ENCODE measurements around the gene HOXB8.
A peak's percentile ranks its signal among the peaks of the same experiment; 100 is the strongest.

The HOXB8 gene

GRCh38 chr17:48596000-48596734 lies 18.9 kb downstream of the HOXB8 start:
- peak in 1 of 5 experiments; percentile 57 for DNase-seq

- no peak for DNase-seq
These were observed 19.7 kb downstream of the HOXB8 start for GRCh38 chr17:48595278-48595999.

- no peak for DNase-seq
These were observed 20.4 kb downstream of the HOXB8 start for GRCh38 chr17:48594538-48595277.

DNA sequence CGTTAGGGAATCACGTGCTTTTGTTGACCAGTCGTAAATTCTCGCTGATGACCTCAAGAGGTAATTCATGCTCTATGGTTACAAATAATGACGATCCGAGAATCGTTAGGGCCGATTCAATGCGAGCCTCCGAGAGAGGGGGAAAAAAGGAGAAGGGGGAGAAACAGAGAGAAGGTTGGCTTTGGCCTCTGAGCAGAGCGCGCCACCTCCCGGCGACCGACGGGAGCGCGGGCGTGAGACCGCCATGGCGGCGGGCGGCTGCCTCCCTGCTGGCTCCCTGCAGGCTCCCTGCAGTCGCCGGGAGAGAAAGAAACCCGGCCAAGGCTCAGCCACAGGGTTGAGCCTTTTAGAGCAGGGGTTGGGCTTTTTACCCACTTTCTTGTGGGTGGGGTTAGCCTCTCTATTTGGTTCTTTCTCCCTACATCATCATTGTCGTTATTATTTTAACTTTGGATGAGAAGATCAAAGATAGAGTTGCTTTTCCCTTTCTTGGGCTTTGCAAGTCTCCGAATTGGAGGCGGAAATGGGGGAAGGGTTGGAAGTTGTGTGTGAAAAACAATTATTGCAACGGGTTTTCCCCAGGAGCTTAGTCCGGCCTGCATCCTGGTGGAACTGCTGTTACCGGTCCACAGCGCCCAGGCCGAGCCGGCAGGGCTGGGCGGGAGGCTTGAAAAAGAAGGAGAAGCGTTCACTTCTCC lies 21.1 kb downstream of the HOXB8 start:
- DNase-seq, result peak; percentile 66 to 79 (median 71)

DNA sequence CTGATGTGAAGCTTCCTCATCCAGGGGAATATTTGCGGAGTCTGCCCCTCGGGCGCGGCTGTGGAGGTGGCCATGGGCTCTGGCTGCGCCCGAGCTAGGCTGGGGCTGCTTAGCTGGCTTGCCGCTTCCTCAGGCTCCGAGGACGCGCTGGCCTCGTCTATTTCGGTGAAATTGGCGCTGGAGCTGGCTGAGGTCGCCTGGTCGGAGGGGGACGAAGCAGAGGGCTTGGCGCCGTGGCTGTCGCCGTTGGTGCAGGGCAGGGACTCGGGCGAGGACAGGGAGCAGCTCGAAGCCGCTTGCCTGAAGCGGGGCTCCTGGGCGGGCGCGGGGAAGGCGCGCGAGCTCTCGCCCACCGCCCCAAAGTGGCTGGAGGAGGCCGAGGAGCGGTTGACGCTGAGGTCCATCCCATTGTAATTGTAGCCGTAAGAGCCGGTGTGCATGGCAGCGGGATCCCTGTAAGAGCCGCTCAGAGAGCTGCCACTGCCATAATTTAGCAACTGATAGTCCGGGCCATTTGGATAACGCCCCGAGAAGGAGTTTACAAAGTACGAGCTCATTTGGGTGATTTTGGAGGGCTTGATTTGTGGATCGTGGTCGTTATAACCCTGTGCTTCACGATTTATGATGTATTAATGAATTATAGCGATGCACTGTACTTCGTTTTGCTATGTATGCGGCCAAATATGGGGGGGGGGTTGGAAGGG lies 21.8 kb downstream of the HOXB8 start, which contains the start of gene HOXB5:
TSS of gene HOXB5 (minus strand) at position 654 of the 704 bp plus-strand sequence. CDS start at position 557, 97 bp downstream.
- peak in 1 of 5 experiments; percentile 44 for DNase-seq

DNA sequence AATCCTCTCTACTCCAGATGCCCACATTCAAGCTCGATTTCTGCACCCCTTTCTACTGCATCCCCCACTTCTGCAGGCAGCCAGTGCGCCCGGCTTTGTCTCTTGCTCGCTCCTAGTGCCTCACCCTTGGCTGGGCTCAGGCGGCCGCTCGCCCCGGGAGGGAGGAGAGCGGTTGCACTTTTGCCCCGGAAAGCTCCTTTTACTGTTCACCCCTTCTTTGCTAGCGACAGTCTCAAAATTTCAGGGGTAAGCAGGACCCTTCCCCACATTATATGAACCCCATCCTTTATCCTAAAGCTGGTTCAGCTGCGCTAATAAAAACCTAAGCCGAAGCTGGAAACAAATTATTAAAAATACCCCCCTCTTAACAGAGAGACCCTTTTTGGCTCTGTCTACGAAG lies 22.5 kb downstream of the HOXB8 start:
- DNase-seq, result no peak

- DNase-seq, result no peak
These were observed 23.0 kb downstream of the HOXB8 start for GRCh38 chr17:48592057-48592514.

GRCh38 chr17:48591255-48592056 lies 23.6 kb downstream of the HOXB8 start:
- no peak for DNase-seq

DNA sequence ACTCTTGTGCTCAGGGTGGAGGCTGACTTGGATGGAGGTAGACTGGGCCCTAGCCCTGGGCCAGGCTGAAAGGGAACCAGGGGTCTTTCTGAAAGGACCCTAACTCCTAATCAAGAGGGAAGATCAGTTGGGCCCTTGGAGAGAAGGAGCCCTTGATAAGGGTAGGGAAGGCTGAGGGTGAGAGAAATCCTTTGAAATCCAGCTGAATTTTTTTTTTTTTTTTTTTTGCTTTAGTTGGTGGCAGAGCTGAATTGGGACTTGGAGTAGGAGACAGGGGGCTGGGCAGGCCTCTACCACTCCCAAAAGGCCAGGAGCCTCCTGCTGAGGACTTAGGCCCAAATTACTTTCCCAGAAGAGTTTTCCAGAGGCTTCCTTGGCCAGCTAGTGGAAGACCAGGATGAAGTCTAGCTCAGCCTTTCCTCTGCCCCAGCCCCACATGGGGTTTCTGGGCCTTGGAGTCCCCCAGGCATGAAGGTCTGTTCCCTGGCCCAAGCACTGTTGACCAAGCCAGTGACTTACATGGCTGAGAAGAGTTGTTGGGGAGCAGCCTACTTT lies 24.4 kb downstream of the HOXB8 start:
- no peak for DNase-seq

GRCh38 chr17:48589831-48590606 lies 25.1 kb downstream of the HOXB8 start, which contains the start of gene HOXB3:
TSS of gene HOXB3 (minus strand) at chr17:48590241. CDS start at chr17:48552474, 37,767 bp downstream.
- no peak for DNase-seq

DNA sequence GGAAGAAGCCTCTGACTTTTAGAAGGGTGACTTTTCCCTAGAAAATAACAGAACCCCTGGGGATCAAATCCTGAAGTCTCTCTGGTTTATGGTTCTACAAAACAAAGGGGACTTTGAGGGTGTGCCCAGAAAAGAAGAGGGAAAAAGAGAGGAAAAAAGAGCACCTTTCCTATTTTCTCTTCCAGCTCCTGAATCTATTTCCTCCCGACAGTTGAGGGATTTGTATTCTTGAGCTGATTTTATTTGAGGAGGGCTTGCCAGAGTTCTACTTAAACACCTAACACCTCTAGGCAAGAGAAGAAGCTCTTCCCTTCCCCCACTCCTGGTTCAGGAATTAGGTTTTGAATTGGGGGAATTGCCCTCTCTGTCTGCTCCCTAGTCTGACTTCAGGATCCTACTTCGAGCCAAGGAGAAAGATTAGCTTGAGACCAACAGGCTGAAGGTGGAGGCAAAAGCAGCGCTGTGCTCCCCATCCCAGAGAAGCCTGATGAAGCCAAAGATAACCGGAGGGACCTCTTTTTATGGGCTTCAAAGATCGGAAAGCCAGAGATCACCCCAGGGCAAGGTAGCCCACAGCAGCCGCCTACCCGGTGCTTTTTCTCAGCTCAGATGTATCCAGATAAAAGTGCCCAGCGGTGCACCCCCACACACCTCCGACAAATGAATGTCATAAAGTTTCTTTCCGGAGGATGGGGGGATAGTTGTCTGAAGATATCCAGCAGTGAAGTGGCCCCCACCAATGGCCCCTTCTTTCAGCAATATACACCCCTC lies 25.8 kb downstream of the HOXB8 start:
- DNase-seq, result no peak

- DNase-seq, result no peak
These were observed 26.6 kb downstream of the HOXB8 start for GRCh38 chr17:48588528-48588927.

DNA sequence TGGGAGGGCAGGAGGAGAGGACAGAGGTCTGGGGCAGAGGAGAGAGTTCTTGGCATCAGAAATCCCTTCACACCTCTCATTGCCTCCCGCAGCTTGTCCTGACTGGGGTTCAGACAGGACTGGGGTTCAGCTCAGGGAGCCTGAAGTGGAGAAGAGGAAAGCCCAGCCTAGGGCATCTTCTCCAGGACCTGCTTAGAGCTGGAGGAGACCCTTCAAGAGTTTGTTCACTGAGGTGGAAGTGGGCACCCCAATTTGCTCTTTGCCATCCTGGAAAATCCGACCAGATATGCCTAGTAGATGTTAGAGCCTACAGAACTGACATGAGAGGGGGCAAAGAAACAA lies 27.0 kb downstream of the HOXB8 start:
- no peak for DNase-seq

- no peak for DNase-seq
These were observed 27.6 kb downstream of the HOXB8 start for GRCh38 chr17:48587276-48588073.

GRCh38 chr17:48586355-48587258 lies 28.5 kb downstream of the HOXB8 start:
- DNase-seq, result peak in 1 of 5 experiments; percentile 28

DNA sequence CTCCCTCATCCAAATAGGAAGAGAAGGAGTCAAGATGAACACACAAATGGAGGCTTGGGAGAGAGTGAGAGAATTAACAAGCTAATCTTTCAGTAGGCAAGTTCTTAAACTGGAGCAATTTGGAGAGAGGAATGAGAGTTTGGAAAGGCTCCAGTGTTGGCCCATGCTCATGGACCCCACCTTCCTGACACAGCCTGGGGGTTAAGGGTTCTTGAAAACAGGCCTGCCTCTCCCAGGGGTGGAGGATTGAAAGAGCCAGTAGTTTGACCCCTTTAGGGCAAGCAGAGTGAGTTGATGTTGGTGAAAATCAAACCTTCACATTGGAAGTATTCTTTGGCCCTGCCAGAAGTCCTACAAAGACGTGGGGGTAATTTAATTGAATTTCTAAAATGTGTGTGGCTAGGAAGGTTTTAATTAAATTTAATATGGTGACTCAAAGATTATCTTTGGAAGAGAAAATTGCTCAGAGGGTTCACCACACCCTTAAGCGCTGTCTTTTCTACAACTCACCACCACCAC lies 30.8 kb downstream of the HOXB8 start:
- DNase-seq, result no peak

DNA sequence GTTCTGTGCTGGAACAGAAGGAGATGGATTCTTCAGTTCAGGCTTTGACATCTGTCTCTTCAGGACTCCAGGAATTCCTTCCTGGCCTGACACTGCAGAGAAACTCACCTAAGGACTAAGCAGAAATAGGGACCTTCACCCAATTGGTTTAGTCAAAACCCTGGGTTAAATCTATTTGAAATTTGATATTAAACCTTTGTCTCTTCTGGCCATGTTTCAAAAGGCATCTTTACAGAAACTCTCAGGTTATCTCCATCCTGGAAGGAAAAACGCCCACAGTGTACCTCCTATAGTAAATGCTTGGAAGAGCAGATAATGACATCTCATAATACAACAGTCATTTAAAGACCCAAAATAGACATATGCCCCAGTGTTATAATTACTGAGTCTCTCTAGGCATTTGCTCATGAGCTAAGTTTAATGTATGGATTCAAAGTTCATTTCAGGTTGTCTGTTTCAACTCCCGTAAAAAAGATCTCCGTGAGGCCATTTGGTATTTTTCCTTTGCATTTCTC lies 31.3 kb downstream of the HOXB8 start:
- no peak for DNase-seq

Measured in T-helper 2 cell (primary cell).